GM21786 (cell line): ENCODE results near the gene HLCS.
"Not testable (repeated sequence)": the region's sequence is repeated elsewhere in the genome, so short reads cannot be mapped to it uniquely, and the experiment has no call there.

Experiments
- ATAC-seq: cut with Tn5 transposase; IDR thresholded peaks from one replicate; pipeline ENCODE4 v1.9.1; 2021; ENCODE audit not compliant: unreplicated experiment

HLCS gene

DNA sequence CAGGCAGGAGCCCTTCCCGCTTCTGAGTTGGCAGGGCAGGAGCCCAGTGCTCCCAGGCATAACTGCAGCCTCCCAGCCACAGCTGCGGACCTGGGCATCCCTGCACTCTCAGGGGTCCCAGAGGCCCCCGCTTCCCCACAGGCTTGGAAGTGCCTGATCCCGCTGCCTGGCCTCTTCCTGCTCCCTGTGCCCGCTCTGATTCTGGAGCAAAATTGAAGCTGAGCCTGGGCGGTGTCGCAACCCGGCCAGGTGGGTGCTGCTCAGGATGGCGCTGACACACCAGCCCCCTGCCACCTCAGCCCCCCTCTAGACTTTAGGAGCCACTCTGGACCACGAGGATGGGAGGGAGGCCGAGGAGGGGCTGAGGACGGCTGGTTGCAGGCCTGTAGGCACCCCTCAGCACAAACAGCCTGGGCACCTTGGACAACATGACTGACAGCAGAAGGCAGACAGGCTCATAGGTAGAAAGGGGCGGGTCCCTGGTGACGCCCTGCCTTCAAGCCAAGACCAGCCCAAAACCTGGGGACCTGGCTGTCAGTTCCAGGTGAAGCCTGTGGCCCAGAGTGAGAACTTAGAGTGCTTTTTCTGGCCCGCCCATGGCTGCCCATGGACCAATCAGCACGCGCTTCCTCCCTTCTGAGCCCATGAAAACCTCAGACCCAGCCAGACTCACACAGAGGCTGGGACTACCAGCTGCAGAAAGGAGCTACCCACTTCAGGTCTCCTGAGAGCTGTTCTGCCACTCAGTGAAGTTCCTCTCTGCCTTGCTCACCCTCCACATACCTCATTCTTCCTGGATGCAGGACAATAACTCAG is 7.2 kb downstream of the HLCS start:
- no peak for ATAC-seq

DNA sequence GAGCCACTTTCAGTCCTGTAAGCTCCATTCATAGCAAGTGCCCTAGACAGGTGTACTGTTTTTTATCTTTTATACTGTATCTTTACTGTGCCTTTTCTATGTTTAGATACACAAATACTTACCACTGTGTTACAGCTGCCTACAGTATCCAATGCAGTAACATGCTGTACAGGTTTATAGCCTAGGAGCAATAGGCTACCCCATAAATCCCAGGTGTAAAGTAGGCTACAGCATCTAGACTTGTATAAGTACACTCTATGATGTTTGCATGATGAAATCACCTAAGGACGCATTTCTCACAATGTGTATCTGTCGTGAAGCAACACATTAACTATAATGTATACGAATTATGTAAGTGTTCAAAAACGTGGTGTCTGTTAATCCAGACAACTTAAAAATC is 10.7 kb downstream of the HLCS start:
- no peak for ATAC-seq

DNA sequence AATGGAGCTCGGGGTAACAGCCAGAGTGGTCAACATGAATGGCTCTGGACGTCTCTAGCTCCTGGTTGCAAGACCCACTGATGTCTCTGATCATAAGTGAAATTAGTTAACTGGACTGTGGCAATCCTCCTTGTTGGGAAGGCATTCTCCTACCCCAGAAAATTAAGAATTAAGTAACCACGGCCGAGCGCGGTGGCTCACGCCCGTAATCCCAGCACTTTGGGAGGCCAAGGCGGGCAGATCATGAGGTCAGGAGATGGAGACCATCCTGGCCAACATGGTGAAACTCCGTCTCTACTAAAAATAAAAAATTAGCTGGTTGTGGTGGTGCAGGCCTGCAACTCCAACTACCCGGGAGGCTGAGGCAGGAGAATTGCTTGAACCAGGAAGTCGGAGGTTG is 14.1 kb downstream of the HLCS start:
- not testable (repeated sequence) for ATAC-seq

DNA sequence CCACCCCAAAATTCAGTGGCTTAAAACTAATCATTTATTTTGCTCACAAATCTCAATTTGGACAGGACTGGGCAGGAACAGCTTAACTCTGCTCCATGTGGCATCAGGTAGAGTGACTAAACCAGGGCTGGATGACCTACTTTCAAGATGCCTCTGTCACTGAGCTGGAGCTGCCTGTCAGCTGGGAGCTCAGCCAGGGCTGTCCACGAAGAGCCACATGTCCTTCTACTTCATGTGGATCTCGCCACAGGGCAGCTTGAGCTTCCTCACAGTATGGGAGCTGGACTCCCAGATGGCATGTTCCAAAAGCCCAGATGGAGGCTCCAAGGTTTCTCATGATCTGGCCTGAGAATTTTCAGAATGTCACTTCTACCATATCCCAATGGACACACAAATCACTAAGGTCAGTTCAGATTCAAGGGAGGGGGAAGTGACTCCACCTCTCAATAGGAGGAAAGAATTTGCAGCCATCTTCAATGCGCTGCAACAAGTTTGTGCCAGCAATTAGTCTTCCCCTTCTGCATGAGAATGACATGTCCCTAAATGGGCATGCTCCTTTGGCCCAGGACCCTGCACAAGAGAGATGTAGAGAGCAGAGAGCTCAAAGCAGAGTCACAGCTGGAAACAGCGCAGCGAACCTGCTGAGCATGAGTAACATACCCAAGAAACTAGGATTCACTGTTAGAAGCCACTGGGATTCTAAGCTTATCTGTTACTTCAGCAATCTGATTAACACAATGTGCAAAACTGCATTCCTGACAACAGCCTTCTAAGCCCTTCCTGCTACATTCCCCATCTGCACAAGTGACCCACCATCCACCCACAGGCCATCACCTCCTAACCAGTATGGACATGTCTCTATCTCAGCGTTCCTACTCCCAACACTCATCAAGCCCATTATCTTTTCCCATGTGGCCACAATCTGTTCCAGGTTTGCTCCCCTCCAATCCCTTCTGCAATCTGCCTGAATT is 17.0 kb downstream of the HLCS start:
- no peak for ATAC-seq

GRCh38 chr21:36948686-36949085 is 17.8 kb downstream of the HLCS start:
- ATAC-seq = no peak

DNA sequence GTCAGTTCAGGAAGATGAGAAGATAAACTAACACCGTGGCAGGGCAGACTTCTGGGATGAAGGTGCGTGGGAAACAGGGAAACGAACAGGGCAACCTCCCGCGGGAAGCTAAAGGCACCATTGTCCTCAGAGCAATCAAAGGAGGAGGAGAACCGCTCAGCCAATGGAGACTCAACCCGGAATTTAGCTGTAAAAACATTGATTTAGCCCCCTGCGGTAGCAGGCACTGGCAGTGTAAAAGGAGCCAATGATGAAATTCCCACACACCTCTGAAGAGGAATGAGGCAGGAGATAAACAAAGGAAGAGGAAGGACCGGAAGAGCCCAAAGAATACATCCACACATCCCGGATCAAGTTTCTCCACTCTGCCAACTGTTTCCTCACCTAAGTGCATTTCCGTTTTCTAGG is 19.5 kb downstream of the HLCS start:
- no peak for ATAC-seq

GRCh38 chr21:36945496-36946138 is 20.9 kb downstream of the HLCS start:
- no peak for ATAC-seq

DNA sequence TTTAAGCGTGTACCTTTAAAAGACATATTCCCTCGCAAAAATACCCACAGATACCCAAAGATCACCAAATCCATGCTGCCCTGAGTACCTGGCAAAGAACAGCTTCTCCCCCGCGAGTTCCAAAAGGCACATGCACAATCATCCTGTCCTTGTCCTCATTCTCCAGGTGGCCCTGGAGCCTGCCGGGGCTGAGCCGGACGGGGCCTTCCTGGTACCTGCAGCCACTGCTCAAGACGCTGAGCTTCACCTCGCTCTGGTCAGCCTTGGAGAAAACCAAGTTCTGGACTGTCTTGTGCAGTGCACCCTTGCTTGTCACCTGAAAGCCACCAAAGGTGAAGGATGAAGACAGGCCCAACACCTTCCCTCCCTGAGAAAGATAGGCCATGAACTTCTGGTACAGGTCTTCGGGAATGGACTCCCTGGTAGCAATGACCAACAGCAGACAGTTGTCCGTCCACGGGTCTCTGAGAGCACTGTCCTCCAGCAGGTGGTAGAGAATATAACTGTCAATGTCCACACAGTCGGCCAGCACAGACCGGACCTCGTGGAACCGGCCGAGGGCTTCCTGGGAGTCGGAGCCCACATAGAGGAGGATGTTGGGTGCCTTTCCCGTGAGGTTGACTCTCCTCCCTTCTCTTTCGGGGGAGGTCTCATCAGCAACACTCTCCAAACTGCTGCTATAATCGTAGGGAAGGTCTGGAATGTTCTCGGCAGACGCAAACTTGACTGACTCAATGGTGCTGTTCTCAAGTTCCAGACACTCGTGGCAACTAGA is 29.9 kb downstream of the HLCS start:
- no peak for ATAC-seq

- ATAC-seq = no peak
These were observed 31.5 kb downstream of the HLCS start for GRCh38 chr21:36934864-36935420.

DNA sequence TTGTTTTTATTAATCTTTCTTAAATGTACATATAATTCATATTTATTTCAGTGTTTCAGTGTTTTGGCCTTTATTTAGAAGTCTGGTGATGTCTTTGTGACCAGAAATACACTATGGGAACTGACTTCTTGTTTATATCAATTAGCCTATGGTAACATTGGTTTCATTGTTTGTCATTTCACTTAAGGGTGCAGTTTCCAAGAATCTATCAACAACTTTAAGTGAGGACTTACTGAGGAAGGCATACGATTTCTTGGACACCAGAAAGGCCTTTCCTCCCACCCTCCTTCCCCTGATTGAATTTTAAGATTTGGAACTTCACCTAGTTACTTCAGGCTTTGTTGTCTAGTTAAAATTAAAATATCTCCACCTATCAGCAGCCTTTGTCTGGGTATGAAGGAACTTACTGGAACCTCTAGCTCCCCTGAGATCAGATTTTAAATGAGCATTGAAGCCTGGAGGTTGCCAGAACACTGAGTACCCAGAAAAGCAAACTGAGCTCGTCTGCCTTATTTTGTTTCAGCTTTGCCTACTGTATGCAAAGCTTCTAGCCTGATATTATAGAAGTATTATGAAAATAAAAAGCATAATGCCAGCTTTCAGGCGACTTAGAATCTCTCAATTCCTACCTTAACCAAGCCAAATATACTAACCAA is 34.2 kb downstream of the HLCS start:
- ATAC-seq = no peak

DNA sequence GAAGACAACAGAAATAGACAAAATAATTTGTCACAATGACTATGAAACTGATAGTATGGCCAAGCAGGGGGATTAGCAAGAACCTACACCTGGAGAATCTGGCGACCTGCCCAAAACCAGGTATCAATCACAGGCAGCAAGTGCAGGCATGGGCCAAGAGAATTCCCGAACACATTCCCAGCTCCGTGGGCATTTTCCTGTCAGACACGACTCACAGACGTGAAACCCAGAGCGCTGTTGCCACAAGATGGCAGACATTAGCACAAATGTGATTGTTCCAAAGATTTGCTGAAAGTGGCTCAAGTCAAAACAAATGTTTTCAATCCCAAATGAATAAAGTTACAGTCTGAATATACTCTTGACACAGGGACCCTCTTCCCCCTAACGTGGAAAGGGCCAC is 36.8 kb downstream of the HLCS start:
- no peak for ATAC-seq

- ATAC-seq = no peak
These were observed 37.5 kb downstream of the HLCS start for GRCh38 chr21:36928960-36929359.

- no peak for ATAC-seq
These were observed 38.8 kb downstream of the HLCS start for GRCh38 chr21:36927719-36928117.

- ATAC-seq = no peak
These were observed 39.3 kb downstream of the HLCS start for GRCh38 chr21:36926989-36927718.

GRCh38 chr21:36923270-36923669 is 43.2 kb downstream of the HLCS start:
- ATAC-seq = no peak

GRCh38 chr21:36922861-36923260 is 43.6 kb downstream of the HLCS start:
- ATAC-seq = no peak

DNA sequence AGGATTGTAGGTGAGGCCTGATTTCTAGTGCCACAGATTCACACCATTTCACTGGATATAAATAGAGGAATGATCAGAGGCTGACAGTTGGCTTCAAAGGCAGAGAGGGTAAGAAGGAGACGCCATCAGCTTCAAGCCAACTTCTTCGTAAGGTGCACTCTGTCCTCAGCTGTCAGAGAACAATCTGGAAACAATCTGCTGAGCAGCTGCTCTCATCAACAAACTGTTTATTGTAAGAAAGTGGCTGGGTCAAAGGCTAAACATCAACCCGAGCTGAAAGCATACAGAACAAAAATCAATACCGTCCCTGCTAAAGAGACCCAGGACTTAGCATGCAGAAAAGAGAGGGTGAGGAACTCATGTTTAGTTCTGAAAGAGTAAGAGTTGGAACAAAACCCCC is 48.2 kb downstream of the HLCS start:
- no peak for ATAC-seq

GRCh38 chr21:36917471-36918158 is 48.9 kb downstream of the HLCS start:
- no peak for ATAC-seq

- no peak for ATAC-seq
These were observed 49.8 kb downstream of the HLCS start for GRCh38 chr21:36916718-36917117.
